Measurements from ENCODE around the gene AUTS2.

AUTS2 gene

DNA sequence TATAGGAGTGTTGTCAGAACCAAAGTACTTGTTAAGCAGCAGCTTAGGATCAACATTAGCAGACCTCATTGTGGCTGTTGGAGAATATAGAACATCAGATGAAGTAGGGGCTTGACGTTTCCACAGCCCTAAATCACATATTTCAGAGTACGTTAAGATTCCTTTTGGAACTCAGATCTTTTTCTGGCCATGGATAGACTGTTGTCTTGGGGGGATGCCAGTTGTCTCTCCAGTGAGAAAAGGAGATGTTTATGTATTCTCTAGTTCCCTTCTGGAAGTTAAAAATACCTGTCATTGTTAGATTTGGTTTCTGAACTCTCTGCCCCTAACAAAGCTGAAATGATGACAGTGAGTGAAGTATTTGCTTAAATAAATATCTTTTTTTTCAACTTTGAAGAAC lies 191.3 kb downstream of the AUTS2 start:
- DNase-seq (ENCODE audit: low read depth) = no peak

- no peak for DNase-seq (ENCODE audit: low read depth)
Observed at GRCh38 chr7:69790977-69791724, 192.9 kb downstream of the AUTS2 start.

DNA sequence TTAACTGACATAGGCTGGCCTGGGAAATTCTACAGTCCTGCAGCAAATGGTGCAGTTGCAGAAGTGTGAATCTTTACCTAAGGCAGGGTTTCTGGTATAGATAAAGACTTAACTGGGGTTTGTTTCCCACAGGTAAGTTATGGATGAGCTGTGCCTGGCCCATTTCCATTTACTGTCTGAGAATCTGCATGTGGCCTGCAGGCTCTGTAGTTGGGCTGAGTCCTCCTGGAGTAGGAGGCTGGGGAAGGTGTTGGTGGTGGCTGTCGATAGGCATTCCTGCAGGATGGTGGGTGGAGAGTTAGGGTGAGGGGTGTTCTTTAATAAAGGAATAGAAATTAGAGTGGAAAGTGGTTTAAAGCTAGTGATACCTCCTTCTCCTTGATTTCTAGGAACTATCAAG lies 193.5 kb downstream of the AUTS2 start:
- DNase-seq (ENCODE audit: low read depth) = no peak

DNA sequence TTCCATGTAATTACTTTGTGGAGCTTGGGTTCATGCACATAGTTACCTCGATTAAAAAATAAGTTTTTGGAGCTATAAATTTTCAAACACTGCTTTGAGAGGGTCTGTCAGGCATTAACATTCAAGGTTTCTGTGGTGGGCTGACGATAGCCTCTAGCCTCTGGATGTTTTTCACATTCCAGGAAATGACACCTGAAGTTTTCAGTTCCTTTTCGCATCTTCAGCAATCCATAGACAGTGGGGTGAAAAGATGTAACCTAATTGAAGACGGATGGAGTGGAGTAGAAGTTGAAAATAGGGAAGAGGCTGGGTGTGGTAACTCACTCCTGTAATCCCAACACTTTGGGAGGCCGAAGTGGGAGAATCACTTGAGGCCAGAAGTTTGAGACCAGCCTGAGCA lies 197.7 kb downstream of the AUTS2 start:
- no peak for DNase-seq (ENCODE audit: low read depth)

- no peak for DNase-seq (ENCODE audit: low read depth)
Observed at GRCh38 chr7:69796416-69796815, 198.1 kb downstream of the AUTS2 start.

DNA sequence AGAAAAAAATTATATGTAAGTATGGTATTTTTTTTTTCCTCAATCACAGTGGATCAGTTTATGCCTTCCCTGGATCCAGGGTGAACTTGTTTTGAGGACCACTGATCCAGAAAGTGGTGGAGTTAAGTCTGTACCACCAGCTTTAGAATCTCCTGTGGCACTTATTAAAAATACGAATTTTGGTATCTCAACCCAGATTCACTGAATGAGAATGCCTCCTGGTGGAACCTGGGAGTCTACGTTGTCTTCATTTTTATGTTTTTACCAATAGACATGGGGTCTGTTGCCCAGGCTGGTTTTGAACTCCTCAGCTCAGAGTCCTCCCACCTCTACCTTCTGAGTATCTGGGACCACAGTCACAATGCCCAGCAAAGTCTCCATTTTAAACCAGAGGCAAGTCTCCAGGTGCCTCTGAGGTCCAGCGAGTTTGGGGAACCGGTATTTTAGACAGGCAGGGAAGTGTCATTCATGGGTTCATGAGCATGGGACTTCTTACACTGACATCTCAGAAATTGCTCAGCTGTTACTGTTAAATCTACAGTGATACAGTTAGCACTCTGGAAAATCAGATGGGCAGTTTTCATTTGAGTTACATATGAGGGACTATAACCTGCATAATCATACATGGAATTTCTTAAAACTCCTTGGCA lies 200.9 kb downstream of the AUTS2 start:
- DNase-seq (ENCODE audit: low read depth) = no peak

DNA sequence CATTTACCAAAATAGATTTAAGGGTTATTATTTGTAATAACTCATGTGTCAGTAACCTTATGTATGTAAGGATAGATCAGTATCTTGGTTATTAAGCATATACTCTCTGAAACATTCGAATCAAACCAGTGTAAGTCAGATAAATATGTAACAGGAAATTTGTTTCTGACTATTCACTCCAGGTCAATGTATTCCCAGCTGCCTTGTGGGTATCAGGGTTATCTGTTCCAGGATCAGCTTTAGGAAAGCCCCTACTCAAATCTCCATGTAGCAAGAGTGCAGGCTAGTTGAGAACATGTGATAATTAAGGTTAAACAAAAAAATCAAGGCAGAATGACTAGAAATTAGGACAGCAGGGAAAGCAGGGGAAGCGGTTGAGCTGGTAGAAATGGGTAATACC lies 201.7 kb downstream of the AUTS2 start:
- no peak for DNase-seq (ENCODE audit: low read depth)

DNA sequence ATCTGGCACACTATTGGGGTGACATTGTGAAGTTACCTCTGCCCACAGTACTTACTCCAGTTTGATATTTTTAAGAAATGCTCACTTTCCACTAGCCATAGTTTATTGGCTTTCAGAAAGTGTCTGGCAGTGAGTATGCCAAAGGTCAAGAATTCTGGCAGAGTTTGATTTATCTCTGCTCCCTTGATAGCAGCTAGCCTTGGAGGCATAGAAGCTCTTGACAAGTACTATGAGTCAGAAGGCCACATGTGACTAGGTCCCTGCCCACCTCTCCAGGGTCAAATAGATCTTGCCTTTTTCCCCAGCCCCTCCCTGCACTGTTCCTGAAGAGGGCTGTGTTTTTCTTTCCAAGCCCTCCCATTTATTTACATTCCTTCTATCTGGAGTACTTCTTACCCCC lies 202.2 kb downstream of the AUTS2 start:
- no peak for DNase-seq (ENCODE audit: low read depth)

GRCh38 chr7:69801729-69802682 lies 203.7 kb downstream of the AUTS2 start:
- DNase-seq (ENCODE audit: low read depth) = no peak

DNA sequence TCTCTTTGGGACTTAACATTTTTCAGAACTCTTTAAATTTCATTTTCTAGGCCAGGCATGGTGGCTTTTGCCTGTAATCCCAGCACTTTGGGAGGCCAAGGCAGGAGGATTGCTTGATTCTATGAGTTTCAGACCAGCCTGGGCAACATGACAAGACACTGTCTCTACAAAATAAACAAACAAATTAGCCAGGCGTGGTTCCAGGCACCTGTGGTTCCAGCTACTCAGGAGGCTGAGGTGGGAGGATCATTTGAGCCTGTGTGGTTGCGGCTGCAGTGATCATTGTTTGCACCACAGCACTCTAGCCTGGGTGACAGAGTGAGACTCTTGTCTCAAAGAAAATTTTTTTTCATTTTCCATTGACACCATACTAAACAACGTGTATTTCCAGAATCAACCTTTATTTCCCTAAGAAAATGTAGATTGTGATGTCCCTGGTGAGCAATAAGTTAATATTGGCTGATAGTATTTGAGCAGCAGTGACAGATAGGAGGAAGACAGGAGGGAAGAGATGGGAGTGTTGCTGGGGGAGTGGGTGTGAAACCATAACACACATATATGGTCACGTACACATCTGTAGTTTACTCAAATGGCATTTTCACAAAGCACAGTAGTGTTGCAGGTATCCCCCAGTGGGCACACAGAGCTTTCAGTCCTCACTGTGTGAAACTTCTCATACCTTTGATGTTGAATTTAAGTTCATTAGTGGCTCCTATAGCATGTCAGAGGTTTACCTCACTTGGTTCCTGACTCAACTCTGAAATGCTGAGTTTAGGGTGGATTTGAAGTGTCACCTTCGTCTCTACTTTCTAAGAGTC lies 205.6 kb downstream of the AUTS2 start:
- no peak for DNase-seq (ENCODE audit: low read depth)

- DNase-seq (ENCODE audit: low read depth) = no peak
Observed at GRCh38 chr7:69804962-69805361, 206.7 kb downstream of the AUTS2 start.

- DNase-seq (ENCODE audit: low read depth) = no peak
Observed at GRCh38 chr7:69808391-69808790, 210.1 kb downstream of the AUTS2 start.

- DNase-seq (ENCODE audit: low read depth) = no peak
Observed at GRCh38 chr7:69811476-69812308, 213.4 kb downstream of the AUTS2 start.

DNA sequence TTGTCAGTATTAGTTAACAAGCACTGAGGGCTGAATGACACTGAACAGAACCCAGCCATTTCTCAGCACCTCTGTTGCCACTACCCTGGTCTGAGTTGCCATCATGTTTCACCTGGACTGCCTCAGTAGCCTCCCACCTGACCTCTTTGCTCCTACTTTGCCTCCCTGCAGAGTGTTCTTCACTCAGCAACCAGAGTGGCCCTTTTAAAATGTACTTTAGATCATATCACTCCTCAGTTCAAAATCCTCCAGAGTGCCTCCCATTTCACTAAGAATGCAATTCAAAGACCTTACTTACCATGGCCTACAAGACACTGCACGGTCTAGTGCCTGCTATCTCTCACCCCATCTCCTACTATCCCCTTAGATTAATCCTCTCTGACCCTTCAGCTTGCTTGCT lies 214.5 kb downstream of the AUTS2 start:
- DNase-seq (ENCODE audit: low read depth) = no peak

- no peak for DNase-seq (ENCODE audit: low read depth)
Observed at GRCh38 chr7:69813637-69814240, 215.5 kb downstream of the AUTS2 start.

- no peak for DNase-seq (ENCODE audit: low read depth)
Observed at GRCh38 chr7:69814421-69814962, 216.2 kb downstream of the AUTS2 start.

GRCh38 chr7:69816501-69816900 lies 218.2 kb downstream of the AUTS2 start:
- no peak for DNase-seq (ENCODE audit: low read depth)

- no peak for DNase-seq (ENCODE audit: low read depth)
Observed at GRCh38 chr7:69817121-69817520, 218.8 kb downstream of the AUTS2 start.

DNA sequence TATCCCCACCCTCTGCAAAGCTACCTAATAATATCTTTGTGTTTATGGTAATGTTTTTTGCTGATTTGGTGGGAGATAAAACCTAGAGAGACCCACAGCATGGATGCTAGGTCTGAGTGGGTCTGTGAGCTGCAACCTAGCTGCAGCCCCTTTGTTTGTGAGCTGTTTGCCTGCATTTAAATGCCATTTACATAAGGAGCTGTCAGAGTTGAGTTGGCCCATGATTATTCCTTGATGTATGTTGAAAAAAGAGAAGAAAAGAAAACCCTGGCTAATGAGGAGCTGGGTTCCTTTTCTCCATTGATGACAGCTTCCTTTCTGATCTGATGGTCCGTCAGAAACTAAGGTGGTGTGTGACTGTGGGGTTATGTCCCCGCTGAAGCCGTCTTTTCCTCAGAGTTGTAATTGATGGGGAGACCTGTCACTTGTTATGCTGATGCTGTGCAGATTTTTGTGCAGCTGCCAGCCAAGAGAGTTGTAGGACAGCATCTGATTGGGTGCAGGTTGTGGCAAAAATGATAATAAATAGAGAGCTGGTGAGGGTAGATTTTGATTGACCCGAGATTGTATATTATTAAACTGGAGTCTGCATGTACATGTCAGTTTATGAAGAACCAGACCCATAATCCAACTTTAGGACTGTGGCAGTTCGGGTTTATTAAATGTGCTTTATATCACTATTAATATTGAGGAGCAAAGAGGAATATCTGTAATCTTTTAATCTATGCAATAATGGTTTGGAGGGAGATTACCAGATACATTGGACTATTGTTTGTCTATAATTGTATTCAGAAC lies 219.8 kb downstream of the AUTS2 start:
- DNase-seq (ENCODE audit: low read depth) = no peak
